GM12878 (cell line): Measurements from ENCODE around the gene SEL1L. TPM values are rescaled to one million over a fixed set of nuclear protein-coding genes. Genes with fewer than 3 reads are reported as not detected.

Experiments used
- ATAC-seq: fragments of 200-7000 bp; cut with Tn5 transposase; 3 replicates; pipeline ENCODE4 v1.9.1; 2020; ENCODE audit warnings: mild to moderate bottlenecking, moderate library complexity
- BruUV-seq: library from RNA; stranded (reverse); fragments of 400-500 nt; replicated peaks from 2 replicates; lab custom pipeline; 2021; lab: Mats Ljungman, UMichigan
- CTCF ChIA-PET: fragments of 300-600 bp; sonication (Branson Sonifier 250); formaldehyde crosslinking; extraction: SDS; loops from one replicate; lab custom pipeline; 2021; ENCODE audit warnings: inconsistent platforms; lab: Yijun Ruan, JAX
- POLR2A ChIA-PET: fragments of 350-600 bp; formaldehyde crosslinking; extraction: SDS; loops from one replicate; lab custom pipeline; 2021; ENCODE audit warnings: inconsistent platforms; lab: Charles Lee
- RAD21 ChIA-PET: fragments of 300-600 bp; sonication (Branson Sonifier 250); formaldehyde crosslinking; loops from one replicate; lab custom pipeline; 2023; ENCODE audit warnings: antibody characterized with exemption; ENCODE audit not compliant: unreplicated experiment; lab: Charles Lee
- SMC1A ChIA-PET: fragments of 300-600 bp; sonication (Branson Sonifier 250); formaldehyde crosslinking; loops from one replicate; lab custom pipeline; 2023; ENCODE audit not compliant: unreplicated experiment, uncharacterized antibody; lab: Charles Lee
- DNase-seq: peaks from one replicate; pipeline ENCODE4 v3.0.0-alpha.2; 2011; ENCODE audit warnings: low read depth, low spot score
- FAIRE-seq: peaks from 3 replicates; lab custom pipeline; 2011; peaks lifted over from hg19 to GRCh38; lab: Jason Lieb, UNC
- H2AFZ ChIP-seq: 2 replicates; pipeline ENCODE4 v1.6.0; 2011; ENCODE audit warnings: low read depth, low read length, control low read depth; ENCODE audit not compliant: control insufficient read depth
- H3K27ac ChIP-seq: 2 replicates; pipeline ENCODE4 v1.5.1; 2011; ENCODE audit warnings: control low read depth; ENCODE audit not compliant: control insufficient read depth, insufficient read depth
- H3K27me3 ChIP-seq, 2 experiments: replicated peaks in 1 of 2; 2 replicates each; pipeline versions ENCODE4 v1.6.0 to v1.6.1; 2011; ENCODE audit warnings: low read length in 1 of 2; ENCODE audit not compliant: control insufficient read depth in 2 of 2, insufficient read depth in 2 of 2
- H3K36me3 ChIP-seq, 2 experiments: 2 replicates each; pipeline ENCODE4 v1.5.1; 2011; ENCODE audit warnings: low read length in 1 of 2; ENCODE audit not compliant: control insufficient read depth in 2 of 2, insufficient read depth in 2 of 2
- H3K4me1 ChIP-seq: 2 replicates; pipeline ENCODE4 v1.6.1; 2011; ENCODE audit warnings: mild to moderate bottlenecking, low read length, moderate library complexity, mixed read lengths; ENCODE audit not compliant: control insufficient read depth, insufficient read depth
- H3K4me2 ChIP-seq: 2 replicates; pipeline ENCODE4 v1.6.0; 2011; ENCODE audit warnings: control low read depth; ENCODE audit not compliant: control insufficient read depth, insufficient read depth
- H3K4me3 ChIP-seq: fragments of 200-600 bp; sonication (generic); 2 replicates; pipeline ENCODE4 v1.5.1; 2016
- H3K79me2 ChIP-seq: 2 replicates; pipeline ENCODE4 v1.6.0; 2011; ENCODE audit warnings: low read length; ENCODE audit not compliant: control insufficient read depth, insufficient read depth
- H3K9ac ChIP-seq: 2 replicates; pipeline ENCODE4 v1.8.0; 2011; ENCODE audit warnings: low read length, control low read depth, mixed read lengths; ENCODE audit not compliant: control insufficient read depth, insufficient read depth
- H3K9me3 ChIP-seq: replicated peaks from 3 replicates; pipeline ENCODE4 v1.5.1; 2011; ENCODE audit warnings: mild to moderate bottlenecking, low read length; ENCODE audit not compliant: control insufficient read depth, insufficient read depth
- H4K20me1 ChIP-seq: 2 replicates; pipeline ENCODE4 v1.6.0; 2011; ENCODE audit not compliant: control insufficient read depth, insufficient read depth
- CTCF ChIP-seq, 3 experiments: IDR thresholded peaks in 2 of 3; conservative IDR thresholded peaks in 1 of 3; 2 replicates each; pipeline ENCODE4 v1.5.1; 2011; ENCODE audit warnings: low read depth in 3 of 3, low read length in 3 of 3, mild to moderate bottlenecking in 3 of 3, control low read depth in 2 of 3, moderate library complexity in 2 of 3, inconsistent platforms in 1 of 3, mixed read lengths in 1 of 3; ENCODE audit not compliant: control insufficient read depth in 2 of 3, insufficient read depth in 1 of 3; ENCODE audit errors: extremely low read depth in 1 of 3
- E2F8 ChIP-seq: fragments of 450-650 bp; IDR thresholded peaks from 2 replicates; pipeline ENCODE4 v1.6.1; 2018; ENCODE audit warnings: mild to moderate bottlenecking, low read depth, moderate library complexity; ENCODE audit not compliant: partially characterized antibody
- MTA3 ChIP-seq: IDR thresholded peaks from 2 replicates; pipeline ENCODE4 v1.6.1; 2012; ENCODE audit warnings: low read length, inconsistent platforms, borderline replicate concordance
- ZBED1 ChIP-seq: IDR thresholded peaks from 2 replicates; pipeline ENCODE4 v1.6.1; 2016; ENCODE audit warnings: borderline replicate concordance
- WGBS: methylation state at CpG from one replicate; pipeline ENCODE4 v1.1.6; 2016; ENCODE audit warnings: low lambda C conversion rate; ENCODE audit not compliant: insufficient replicate concordance, insufficient coverage; ENCODE audit errors: missing lambda C conversion rate; 5-methylcytosine and 5-hydroxymethylcytosine counted together
- in situ Hi-C: fragments of 300-500 bp; cut with MboI; formaldehyde crosslinking; loops from 9 replicates; pipeline ENCODE4 v1.14.3; 2018; ENCODE audit warnings: mixed read lengths
- intact Hi-C: fragments of 100-400 bp; cut with micrococcal nuclease; formaldehyde crosslinking; loops from one replicate; pipeline ENCODE4 v1.14.2; 2022; ENCODE audit not compliant: unreplicated experiment
- polyA plus RNA-seq, 11 experiments: library from polyadenylated mRNA; depleted of rRNA in 4 of 11; unstranded in 6 of 11; stranded (reverse) in 5 of 11; fragments of >200 nt; fragmentation: Nextera tagmentation in 4 of 11; fragmentation: Illumina TruSeq in 1 of 11; extraction: Ambion mirVana in 4 of 11; extraction: Trizol in 1 of 11; gene quantifications; 1 replicate in 1 of 11; 2 replicates in 10 of 11; pipeline versions ENCODE4 v1.2.1 to v1.2.3, GENCODE V29; 2011 to 2016; ENCODE audit warnings: inconsistent platforms in 2 of 11, missing spikeins in 2 of 11, low read depth in 1 of 11
- total RNA-seq, 4 experiments: library from RNA; depleted of rRNA in 3 of 4; stranded (reverse); fragments of >200 nt in 3 of 4; fragmentation: Illumina TruSeq in 1 of 4; extraction: Trizol in 1 of 4; gene quantifications; 2 replicates each; pipeline versions ENCODE4 v1.2.1 to v1.2.3, GENCODE V29; 2013 to 2021

SEL1L gene
- total and polyA plus RNA-seq, 10 of the 15 experiments (the other 5 are each of a cell fraction or from before 2014, with no cell fraction given), result 13.4 to 57.2 (median 31.7) TPM

GRCh38 chr14:81447021-81447764 lies 86.5 kb downstream of the SEL1L start:
- no peak for ATAC-seq
- Histone ChIP-seq H3K4me1 (no peaks in the 10 kb centered on the region), H3K27me3 (no peaks in the 10 kb centered on the region; a peak in 3 of 4 replicates), H3K4me2 (no peak overlapping the region), H3K9me3 (no peaks in the 10 kb centered on the region), H3K36me3 (no peaks in the 10 kb centered on the region), H4K20me1 (no peaks in the 10 kb centered on the region), H3K79me2 (no peaks in the 10 kb centered on the region), H3K9ac (no peak overlapping the region), H2AFZ (no peak overlapping the region), H3K27ac (no peak overlapping the region), H3K4me3 (no peak overlapping the region)
- intact Hi-C loops (no loop called here), in situ Hi-C loops (no loop called here)
- DNase-seq, result no peak
- no peak for FAIRE-seq
- POLR2A ChIA-PET, result no interaction called here
- CTCF ChIA-PET, result interaction anchor here (1.0 to 1.1 kb wide), 2 partner anchors 17 to 178 kb away, joined by 3 to 4 read pairs; no protein-coding TSS in a partner anchor
- WGBS, result 10% methylated on average over 3 of the region's 3 CpGs
- TF ChIP-seq ZBED1 (no peak), E2F8 (no peak), MTA3 (no peak), CTCF (IDR thresholded peaks at IDR 0.05 in 2 of 3, conservative IDR thresholded peaks at IDR 0.05 in 1 of 3; ENCODE audit: control insufficient read depth in 2 of 3, extremely low read depth in 1 of 3, insufficient read depth in 1 of 3, low read depth in 3 of 3, low read length in 3 of 3) (no peak)
- RAD21 ChIA-PET, result no interaction called here
- SMC1A ChIA-PET, result no interaction called here
- BruUV-seq, result no TSS peak
